Loucy (cell line): ENCODE data around the gene LRRC72.

Experiments used
- CTCF ChIP-seq: fragments of 200-600 bp; sonication (generic); conservative IDR thresholded peaks from 2 replicates; pipeline ENCODE4 v1.5.1; 2014; ENCODE audit warnings: mild to moderate bottlenecking, antibody characterized with exemption, low read length
- EZH2phosphoT487 ChIP-seq: fragments of 200-600 bp; IDR thresholded peaks from 2 replicates; pipeline ENCODE4 v1.6.1; 2018; ENCODE audit warnings: antibody characterized with exemption, mild to moderate bottlenecking, moderate library complexity, borderline replicate concordance

GRCh38 chr7:16559497-16560179 is 33.0 kb downstream of the LRRC72 start:
- TF ChIP-seq CTCF = no peak
- TF ChIP-seq EZH2phosphoT487 = no peak
